Coronary artery (tissue), 2 donors: ENCODE results near the gene NFIX.
A peak's percentile ranks its signal among the peaks of the same experiment; 100 is the strongest.

Experiments used
- DNase-seq: peaks from one replicate; pipeline ENCODE4 v3.0.0-alpha.2; 2017; ENCODE audit warnings: low spot score
- H3K27ac ChIP-seq, 2 donors: fragments of 200-600 bp; sonication (generic); one replicate each; pipeline ENCODE4 v1.5.1; 2016 to 2019
- H3K4me3 ChIP-seq: fragments of 200-600 bp; sonication (generic); 2 replicates; pipeline ENCODE4 v1.5.1; 2016; ENCODE audit warnings: mild to moderate bottlenecking, moderate library complexity
- CTCF ChIP-seq: fragments of 200-600 bp; sonication (generic); IDR thresholded peaks from one replicate; pipeline ENCODE4 v1.5.1; 2019; ENCODE audit warnings: antibody characterized with exemption

Gene NFIX

GRCh38 chr19:13034636-13035035, 39.4 kb downstream of the NFIX start:
- Histone ChIP-seq H3K27ac (peak overlapping the region; percentile 83 to 96), H3K4me3 (no peak overlapping the region)
- DNase-seq = no peak
- TF ChIP-seq CTCF = no peak

DNA sequence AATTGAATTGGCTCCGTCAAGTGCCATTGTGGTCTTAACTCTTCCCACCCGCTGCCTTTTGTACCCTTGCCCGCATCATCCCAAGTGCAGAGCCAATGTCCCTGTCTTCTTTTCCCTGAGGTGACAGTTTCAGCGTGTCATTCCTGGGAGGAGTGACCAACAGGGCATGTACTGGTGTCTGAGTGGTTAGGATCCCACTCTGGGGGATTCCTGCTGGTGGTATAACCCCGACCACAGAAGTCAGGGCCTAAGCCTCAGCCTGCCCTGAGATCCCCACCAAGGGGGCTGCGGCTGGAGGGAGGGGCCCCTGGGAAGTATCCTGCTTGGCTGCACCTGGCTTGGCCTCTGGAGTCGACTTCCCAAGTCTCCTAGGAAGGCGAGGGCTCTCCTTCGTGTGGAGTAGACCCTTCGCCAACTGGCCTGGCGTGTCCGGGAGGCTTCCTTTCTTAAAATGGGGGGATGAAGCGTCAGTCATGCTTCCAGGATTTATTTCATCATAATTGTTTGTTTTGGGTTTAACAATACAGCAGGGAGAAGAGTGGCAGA, 40.6 kb downstream of the NFIX start:
- H3K4me3 ChIP-seq = peak overlapping the region; percentile 9
- H3K27ac ChIP-seq = peak overlapping the region; percentile 95 to 96
- no peak for DNase-seq
- TF ChIP-seq CTCF = no peak

DNA sequence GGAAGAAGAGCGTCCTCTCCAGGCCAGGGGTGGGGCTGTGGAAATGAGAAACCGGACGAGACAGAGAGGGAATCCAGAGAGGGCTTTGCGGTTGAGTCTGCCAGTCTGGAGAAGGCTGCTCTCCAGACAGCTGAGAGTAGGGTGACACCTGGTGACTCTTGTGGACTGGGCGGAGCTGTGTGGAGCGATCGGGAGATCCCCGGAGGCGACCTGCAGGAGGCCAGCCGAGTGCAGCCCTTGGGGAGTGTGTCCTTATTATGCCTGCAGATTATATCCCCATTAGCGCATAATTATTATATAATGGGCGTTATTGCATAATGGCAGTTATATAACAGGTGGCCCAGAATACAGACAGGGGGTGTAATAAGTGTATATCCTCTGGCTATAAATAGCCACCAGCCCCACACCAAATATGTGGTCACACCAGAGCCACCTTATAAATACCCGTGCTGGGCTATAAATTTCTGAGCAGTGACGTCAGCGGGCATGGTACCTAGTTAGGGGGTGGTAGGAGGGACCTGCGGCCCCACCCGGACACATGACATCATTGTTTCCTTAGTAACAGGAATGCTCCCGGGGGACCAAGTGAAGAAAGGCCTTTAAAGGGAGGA, 41.2 kb downstream of the NFIX start:
- peak overlapping the region; percentile 46 for H3K4me3 ChIP-seq
- DNase-seq = no peak
- TF ChIP-seq CTCF = no peak
- H3K27ac ChIP-seq = peak overlapping the region; percentile 95 to 96

DNA sequence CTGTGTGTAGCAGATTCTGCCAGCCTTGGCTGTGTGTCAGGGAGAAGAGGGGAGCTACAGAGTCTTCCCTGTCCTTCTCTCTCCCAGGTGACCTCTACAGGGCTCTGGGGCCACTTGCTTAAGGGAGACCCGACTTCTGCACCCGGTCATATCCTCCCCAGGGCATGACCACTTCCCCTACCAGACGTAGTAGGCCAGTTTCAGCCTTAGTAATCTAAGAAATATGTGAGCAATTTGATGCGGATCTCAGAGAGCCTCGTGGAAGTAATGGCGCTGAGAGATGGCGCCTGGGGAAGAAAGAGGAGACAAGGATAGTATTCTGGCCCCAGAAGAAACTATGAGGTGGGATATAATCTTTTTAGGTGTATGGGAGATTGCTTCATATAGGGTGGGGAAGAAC, 41.9 kb downstream of the NFIX start:
- Histone ChIP-seq H3K4me3 (peak overlapping the region; percentile 46), H3K27ac (peak overlapping the region; percentile 95 to 96)
- no peak for TF ChIP-seq CTCF
- no peak for DNase-seq

DNA sequence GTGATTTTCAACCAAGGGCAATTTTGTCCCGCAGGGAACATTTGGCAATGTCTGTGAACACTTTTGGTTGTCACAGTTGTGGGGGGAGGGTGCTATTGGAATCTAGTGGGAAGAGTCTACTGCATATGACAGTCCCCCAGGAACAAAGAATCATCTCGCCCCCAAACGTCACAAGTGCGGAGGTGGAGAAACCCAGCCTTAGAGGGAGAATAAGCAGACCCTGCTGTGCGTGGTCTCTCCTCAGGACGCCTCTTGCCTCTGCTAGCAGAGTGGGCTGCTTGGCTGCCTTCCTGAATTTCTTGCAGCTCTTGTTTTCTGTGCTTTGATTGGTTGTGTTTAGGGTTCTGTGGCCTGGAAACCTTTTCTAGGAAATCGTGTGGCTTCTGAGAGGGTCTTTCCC, 42.5 kb downstream of the NFIX start:
- peak overlapping the region; percentile 95 to 96 for H3K27ac ChIP-seq
- H3K4me3 ChIP-seq = peak overlapping the region; percentile 46
- DNase-seq = no peak
- TF ChIP-seq CTCF = no peak

- no peak for TF ChIP-seq CTCF
- Histone ChIP-seq H3K4me3 (peak overlapping the region; percentile 19), H3K27ac (peak overlapping the region; percentile 95 to 96)
- no peak for DNase-seq
These were observed 43.3 kb downstream of the NFIX start for GRCh38 chr19:13038306-13039210.
